Endothelial cell of umbilical vein (primary cell): ENCODE data around the gene TBXT.
A peak's percentile ranks its signal among the peaks of the same experiment; 100 is the strongest.

ENCODE experiments used
- CTCF ChIP-seq, 2 donors: IDR thresholded peaks; 1 replicate in 1 of 2; 2 replicates in 1 of 2; pipeline ENCODE4 v1.5.1; 2011; ENCODE audit warnings: low read length in 2 of 2, mild to moderate bottlenecking in 2 of 2, moderate library complexity in 2 of 2, control low read depth in 1 of 2, inconsistent platforms in 1 of 2, low read depth in 1 of 2; ENCODE audit not compliant: insufficient read depth in 1 of 2; ENCODE audit errors: extremely low read depth in 1 of 2
- EZH2 ChIP-seq: IDR thresholded peaks from 2 replicates; pipeline ENCODE4 v1.6.1; 2012; ENCODE audit warnings: borderline replicate concordance, low read depth, mild to moderate bottlenecking, moderate library complexity, low read length, inconsistent platforms; ENCODE audit not compliant: severe bottlenecking
- FOS ChIP-seq: IDR thresholded peaks from 2 replicates; pipeline ENCODE4 v1.6.1; 2011; ENCODE audit warnings: mild to moderate bottlenecking, low read length, moderate library complexity, borderline replicate concordance; ENCODE audit not compliant: insufficient read depth
- GATA2 ChIP-seq: IDR thresholded peaks from 2 replicates; pipeline ENCODE4 v1.7.0; 2011; ENCODE audit warnings: low read depth, mild to moderate bottlenecking, moderate library complexity, mixed read lengths, low read length; ENCODE audit not compliant: insufficient read length, insufficient read depth
- JUN ChIP-seq: IDR thresholded peaks from 2 replicates; pipeline ENCODE4 v1.6.1; 2011; ENCODE audit warnings: borderline replicate concordance, low read depth; ENCODE audit not compliant: insufficient read length, insufficient read depth
- MAX ChIP-seq: IDR thresholded peaks from 2 replicates; pipeline ENCODE4 v1.6.1; 2011; ENCODE audit not compliant: insufficient read depth, insufficient read length
- MYC ChIP-seq: IDR thresholded peaks from one replicate; pipeline ENCODE4 v1.6.1; 2011; ENCODE audit warnings: mild to moderate bottlenecking, low read depth, low read length
- POLR2A ChIP-seq: IDR thresholded peaks from 2 replicates; pipeline ENCODE4 v1.6.1; 2012; ENCODE audit warnings: low read depth, mild to moderate bottlenecking, control low read depth, low read length
- POLR2AphosphoS5 ChIP-seq: IDR thresholded peaks from 2 replicates; pipeline ENCODE4 v1.6.1; 2012; ENCODE audit warnings: low read depth, mild to moderate bottlenecking, control low read depth, low read length, moderate library complexity; ENCODE audit not compliant: insufficient read depth

GRCh38 chr6:166166314-166167257 lies 1.1 kb downstream of the TBXT start:
- TF ChIP-seq MAX: no peak
- TF ChIP-seq CTCF (IDR thresholded peaks at IDR 0.05; ENCODE audit: extremely low read depth in 1 of 2, insufficient read depth in 1 of 2, low read depth in 1 of 2, low read length in 2 of 2): no peak
- TF ChIP-seq FOS: no peak
- no peak for TF ChIP-seq POLR2A
- TF ChIP-seq JUN: no peak
- no peak for TF ChIP-seq POLR2AphosphoS5
- TF ChIP-seq MYC: no peak
- peak; percentile 19 for TF ChIP-seq EZH2
- no peak for TF ChIP-seq GATA2
